Fibroblast of skin of left quadriceps (primary cell): ENCODE results near the gene SLC38A10.

Experiments used
- DNase-seq, 2 experiments: peaks; one replicate each; pipeline ENCODE4 v3.0.0-alpha.2; 2013; ENCODE audit warnings: low read depth in 2 of 2

Gene SLC38A10

GRCh38 chr17:81331527-81332043 is 36.5 kb upstream of the SLC38A10 start:
- no peak for DNase-seq

GRCh38 chr17:81330884-81331245 is 35.8 kb upstream of the SLC38A10 start:
- no peak for DNase-seq

DNA sequence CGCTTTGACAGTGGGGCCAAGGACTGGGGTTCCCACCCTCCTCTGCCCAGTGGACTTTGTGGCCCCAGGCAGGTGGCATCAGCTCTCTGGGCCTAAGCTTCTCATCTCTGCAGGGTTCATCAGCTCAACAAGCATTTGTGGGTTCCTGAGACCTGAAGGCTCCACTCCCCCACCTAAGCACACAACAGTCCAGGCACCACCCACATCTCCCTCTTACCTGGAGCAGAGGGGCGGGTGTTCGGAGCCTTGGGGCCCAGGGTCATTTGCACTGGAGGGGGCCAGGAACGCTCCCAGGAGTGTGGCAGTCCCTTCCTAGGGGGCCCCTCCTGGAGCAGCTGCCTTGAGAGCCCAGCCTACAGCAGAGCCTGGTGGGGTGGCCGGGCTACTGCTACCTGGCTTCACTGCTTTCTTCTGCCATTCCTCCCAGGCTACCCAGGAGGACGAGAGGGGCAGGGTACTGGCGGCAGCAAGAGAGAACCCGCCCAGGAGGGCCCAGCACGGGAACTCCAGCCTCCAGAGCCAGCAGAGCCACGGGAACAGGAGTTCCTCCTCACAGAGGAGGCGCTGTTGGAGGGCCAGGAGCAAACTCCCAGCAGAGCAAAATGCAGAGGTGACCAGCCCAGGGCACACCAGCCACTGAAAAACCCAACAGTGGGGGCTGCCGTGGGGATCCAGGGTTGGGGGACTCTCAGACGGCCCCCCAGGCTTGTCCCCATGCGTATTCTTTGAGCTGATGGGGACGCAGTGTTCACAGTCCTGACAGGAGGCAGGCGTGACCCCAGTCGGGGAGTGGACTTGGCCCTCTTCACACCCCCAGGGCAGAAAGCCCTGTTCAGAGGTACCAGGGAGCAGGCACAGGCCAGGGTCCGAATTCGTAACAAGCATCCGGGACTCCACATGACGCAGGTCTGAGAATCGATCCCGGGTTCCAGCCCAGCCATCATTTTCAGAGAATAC is 35.1 kb upstream of the SLC38A10 start:
- no peak for DNase-seq

DNA sequence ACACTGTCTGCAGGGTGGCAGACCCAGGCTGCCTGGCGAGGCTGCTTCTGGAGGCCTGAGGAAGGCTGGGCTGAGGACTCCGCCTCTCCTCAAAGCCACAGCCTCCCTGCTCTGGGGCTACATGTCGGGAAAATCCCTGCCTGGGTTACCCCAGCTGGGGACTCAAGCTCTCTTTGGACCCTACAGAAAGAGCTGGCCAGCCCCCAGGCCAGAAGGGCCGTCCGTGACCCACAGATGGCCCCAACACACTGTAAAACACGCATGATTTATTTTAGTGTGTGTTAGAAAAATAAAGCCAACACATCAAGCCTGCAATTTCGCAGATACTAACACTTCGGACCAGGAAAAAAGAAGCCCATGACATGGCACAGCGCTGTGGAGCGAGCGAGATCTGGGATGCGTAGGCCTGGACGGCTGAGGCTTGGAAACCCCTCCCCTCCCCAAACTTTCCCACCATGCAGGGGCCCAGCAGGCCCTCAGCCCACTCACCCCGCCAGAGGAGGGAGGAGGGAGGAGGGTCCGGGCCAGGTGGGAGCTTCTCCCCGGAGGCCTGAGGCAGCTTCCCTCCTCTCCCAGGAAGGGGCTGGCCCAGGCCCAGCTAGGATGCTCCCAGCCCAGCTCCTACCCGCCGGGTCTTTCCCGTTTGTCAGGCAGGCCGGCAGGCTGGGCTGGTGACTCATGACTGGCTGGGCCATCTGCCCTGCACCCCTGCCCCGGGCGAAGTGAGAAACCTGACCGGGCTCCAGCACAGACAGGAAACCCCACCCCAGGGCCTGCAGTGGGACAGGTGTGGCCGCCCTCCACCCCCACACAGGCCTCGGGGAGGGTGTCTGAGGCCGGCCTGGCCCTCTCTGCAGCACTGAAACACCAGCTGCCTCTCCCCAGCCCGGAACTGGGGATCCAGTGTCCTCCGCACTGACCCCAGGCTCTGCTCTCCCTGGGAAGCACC is 34.1 kb upstream of the SLC38A10 start:
- peak in 1 of 2 experiments; percentile 49 for DNase-seq

GRCh38 chr17:81328489-81328888 is 33.4 kb upstream of the SLC38A10 start:
- no peak for DNase-seq

DNA sequence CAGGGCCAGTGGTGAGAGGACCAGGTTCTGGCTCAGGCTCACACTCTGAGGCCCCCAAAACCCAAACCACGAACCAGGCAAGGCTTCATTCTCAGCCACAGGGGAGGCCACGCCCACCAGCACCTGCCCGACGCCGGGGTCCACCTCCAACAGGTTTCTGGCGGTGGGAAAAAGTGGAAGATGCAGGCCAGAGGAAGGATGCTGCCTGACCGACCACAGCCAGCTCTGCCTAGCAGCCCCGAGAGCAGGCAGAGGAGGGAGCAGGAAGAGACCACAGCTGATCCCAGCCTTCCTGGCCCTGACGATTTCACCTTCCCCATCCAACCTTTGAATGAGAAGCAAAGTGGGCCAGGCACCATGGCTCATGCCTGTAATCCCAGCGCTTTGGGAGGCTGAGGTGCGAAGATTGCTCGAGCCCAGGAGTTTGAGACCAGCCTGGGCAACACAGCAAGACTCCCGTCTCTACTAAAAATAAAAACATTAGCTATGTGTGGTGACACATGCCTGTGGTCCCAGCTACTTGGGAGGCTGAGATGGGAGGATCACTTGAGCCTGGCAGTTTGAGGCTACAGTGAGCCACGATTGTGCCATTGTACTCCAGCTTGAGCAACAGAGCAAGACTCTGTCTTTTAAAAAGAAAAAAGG is 30.7 kb upstream of the SLC38A10 start:
- no peak for DNase-seq

DNA sequence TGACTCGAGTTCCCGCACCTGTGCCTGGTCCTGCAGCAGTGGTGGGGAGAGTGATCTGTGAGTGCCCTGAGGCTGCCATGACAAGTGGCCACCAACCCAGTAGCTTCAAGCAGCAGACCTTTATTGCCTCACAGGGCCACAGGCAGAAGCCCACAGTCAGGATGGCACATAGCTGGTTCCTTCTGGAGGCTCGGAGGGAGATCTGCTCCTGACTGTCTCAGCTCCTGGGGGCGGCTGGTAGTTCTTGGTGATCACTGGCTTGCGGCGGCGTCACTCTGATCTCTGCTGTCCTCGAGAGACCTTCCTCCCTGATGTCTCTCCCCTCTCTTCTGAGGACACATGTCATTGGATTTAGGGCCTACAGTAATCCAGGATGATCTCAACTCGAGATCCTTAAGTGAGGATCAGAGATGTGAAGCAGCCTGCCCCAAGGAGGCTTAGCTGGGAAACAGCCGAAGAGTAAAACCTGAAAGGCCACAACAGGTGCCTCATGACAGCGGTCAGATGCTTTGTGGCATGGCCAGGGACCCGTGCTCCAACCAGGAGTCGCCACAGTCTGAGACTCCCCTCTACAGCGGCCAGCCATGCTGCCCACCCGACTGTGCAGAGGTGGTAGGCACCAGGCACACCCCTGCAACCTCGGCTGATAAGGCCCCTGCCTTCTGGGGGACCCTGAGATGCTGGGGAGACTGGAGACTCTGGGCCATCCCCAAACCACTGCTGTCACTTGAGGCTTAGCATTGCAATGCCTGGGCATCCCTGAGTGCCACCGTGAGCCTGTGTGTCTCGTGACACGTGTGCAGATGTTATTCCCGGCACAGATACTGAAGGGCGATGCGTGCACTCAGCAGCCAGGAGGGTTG is 30.0 kb upstream of the SLC38A10 start:
- no peak for DNase-seq

- DNase-seq: no peak
Observed at GRCh38 chr17:81324177-81324850, 29.2 kb upstream of the SLC38A10 start.

GRCh38 chr17:81323411-81323868 is 28.3 kb upstream of the SLC38A10 start:
- no peak for DNase-seq

DNA sequence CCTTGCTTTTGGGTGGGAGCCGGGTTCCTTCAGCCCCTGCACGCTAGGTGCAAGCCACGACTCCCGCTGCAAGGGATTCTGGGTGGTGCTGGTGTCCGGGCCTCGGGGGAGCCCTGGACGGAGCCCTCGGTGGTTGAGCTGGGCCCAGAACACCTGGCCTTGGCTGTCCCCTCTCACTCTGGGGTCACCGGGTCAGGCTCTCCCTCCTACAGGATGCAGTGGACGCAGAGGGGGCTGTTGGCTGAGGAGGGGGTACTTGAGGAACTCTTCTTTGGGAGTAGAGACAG is 27.9 kb upstream of the SLC38A10 start:
- DNase-seq: no peak

GRCh38 chr17:81322271-81323082 is 27.4 kb upstream of the SLC38A10 start:
- no peak for DNase-seq

DNA sequence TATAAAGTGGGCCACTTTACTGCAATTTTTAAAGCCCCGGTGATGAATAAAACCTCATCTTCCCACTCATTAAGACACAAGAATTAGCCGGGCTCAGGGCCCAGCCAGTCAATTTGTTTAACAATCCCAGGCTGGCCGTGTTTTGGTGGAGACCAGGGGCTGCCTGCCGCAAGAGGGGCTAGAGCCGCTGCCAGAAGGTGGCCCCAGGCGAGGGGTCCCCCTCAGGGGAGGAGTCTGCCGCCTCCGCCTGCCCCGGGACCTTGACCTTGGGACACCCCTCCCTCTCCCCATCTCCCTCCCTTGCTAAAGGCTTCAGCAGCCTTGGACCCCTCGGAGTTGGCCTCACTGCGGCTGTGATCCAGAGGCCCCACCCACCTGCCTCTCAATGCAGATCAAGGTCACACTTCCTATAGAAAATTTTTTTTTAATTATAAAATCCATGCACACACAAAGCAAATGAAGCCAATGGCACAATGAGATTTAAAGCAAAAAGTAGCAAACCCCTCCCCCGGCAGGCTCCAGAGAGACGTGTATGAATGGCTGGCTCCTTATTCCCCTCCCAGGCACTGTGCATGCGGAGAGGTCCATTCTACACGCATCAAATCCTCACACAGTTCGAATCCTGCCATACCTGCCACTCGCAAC is 23.0 kb upstream of the SLC38A10 start:
- no peak for DNase-seq

- DNase-seq: no peak
Observed at GRCh38 chr17:81317530-81317821, 22.4 kb upstream of the SLC38A10 start.

DNA sequence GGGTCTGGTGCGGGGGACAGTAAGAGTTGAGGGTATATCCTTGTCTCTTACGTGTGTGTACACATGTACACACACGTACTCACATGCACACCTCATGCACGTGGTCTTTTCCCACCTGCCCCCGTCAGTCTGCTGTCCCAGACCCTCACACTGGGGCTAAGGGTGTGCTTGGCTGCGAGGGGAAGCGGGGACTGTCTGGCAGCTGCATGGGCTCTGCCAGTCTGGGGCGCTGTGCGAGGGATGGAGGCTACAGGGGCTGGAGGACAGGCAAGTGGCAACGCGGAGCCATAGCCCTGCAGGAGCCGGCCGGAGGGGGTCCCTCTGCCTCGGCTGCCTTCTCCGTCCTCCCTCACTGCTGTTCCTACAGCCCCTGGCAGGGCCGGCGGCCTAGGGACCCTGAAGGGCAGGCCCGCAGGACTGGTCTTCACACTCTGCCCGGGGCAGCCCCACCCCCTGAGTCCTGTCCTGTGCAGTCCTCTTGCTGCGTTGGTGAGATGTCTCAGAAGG is 20.8 kb upstream of the SLC38A10 start:
- DNase-seq: no peak

GRCh38 chr17:81315129-81315884 is 20.2 kb upstream of the SLC38A10 start:
- DNase-seq: no peak

GRCh38 chr17:81314398-81315081 is 19.4 kb upstream of the SLC38A10 start:
- no peak for DNase-seq

DNA sequence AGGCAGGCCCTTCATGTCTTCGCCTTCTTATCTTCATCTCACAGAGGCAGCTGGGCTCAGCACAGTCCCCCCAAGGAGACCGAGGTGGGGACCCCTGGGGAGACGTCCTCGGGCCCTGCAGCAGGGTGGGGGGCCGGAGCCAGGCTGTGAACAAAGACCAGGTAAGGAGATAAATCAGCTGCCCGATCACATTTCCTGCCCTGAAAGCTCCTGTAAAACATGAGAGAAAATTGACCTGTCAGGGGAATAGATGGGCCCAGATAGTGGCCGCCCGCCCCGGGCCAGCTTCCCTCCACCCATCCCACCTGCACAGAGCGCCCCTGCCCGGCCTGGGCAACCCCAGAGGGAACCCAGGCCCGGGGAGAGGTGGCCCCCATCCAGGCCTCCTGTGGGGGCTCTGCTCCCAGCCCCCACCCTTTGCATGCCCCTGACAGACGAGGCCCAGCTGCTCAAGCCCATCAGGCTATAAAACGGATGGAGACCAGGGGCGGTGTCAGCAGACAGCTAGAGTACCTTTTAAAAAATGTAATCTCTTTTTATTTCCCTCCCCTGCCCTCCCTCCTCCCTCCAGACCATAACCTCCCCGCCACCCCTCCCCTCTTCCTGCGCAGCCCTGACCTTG is 18.8 kb upstream of the SLC38A10 start:
- DNase-seq: no peak
